DOHH2 (cell line): ENCODE data around the gene PTP4A2.

Source experiments
- H3F3A ChIP-seq: fragments of 200-600 bp; sonication (generic), shearing (Covaris generic); 2 replicates; pipeline ENCODE4 v1.6.0; 2016; ENCODE audit warnings: antibody characterized with exemption, mild to moderate bottlenecking; ENCODE audit not compliant: control insufficient read depth, insufficient read depth
- H3K27ac ChIP-seq: fragments of 200-600 bp; sonication (generic); 2 replicates; pipeline ENCODE4 v1.5.1; 2014; ENCODE audit warnings: low read depth, mild to moderate bottlenecking, low read length, moderate library complexity
- H3K27me3 ChIP-seq: fragments of 200-600 bp; sonication (generic); 2 replicates; pipeline ENCODE4 v1.6.1; 2014; ENCODE audit warnings: mild to moderate bottlenecking, low read length, mixed read lengths; ENCODE audit not compliant: control insufficient read depth
- H3K36me3 ChIP-seq: fragments of 200-600 bp; sonication (generic); 2 replicates; pipeline ENCODE4 v1.6.1; 2014; ENCODE audit warnings: mild to moderate bottlenecking, low read length, moderate library complexity, mixed read lengths; ENCODE audit not compliant: control insufficient read depth
- H3K4me1 ChIP-seq: fragments of 200-600 bp; sonication (generic); 2 replicates; pipeline ENCODE4 v1.6.1; 2014; ENCODE audit warnings: mild to moderate bottlenecking, low read length, mixed read lengths; ENCODE audit not compliant: control insufficient read depth
- H3K4me2 ChIP-seq: fragments of 200-600 bp; sonication (generic); 2 replicates; pipeline ENCODE4 v1.6.0; 2014; ENCODE audit warnings: mild to moderate bottlenecking, low read length, moderate library complexity
- H3K4me3 ChIP-seq: fragments of 200-600 bp; sonication (generic); 2 replicates; pipeline ENCODE4 v1.5.1; 2014; ENCODE audit warnings: mild to moderate bottlenecking, low read length, mixed read lengths
- H3K79me2 ChIP-seq: fragments of 200-600 bp; sonication (generic); 2 replicates; pipeline ENCODE4 v1.6.1; 2014; ENCODE audit warnings: mild to moderate bottlenecking, low read length, mixed read lengths; ENCODE audit not compliant: control insufficient read depth
- H3K9me2 ChIP-seq: fragments of 200-600 bp; sonication (generic); replicated peaks from 2 replicates; pipeline ENCODE4 v1.6.1; 2014; ENCODE audit warnings: mild to moderate bottlenecking, low read length, mixed read lengths; ENCODE audit not compliant: control insufficient read depth
- H3K9me3 ChIP-seq: fragments of 200-600 bp; sonication (generic); 2 replicates; pipeline ENCODE4 v1.6.1; 2014; ENCODE audit warnings: antibody characterized with exemption, low read length, mixed read lengths; ENCODE audit not compliant: control insufficient read depth, insufficient read depth
- H4K20me1 ChIP-seq: fragments of 200-600 bp; sonication (generic); 2 replicates; pipeline ENCODE4 v1.6.0; 2014; ENCODE audit warnings: low read depth, mild to moderate bottlenecking, antibody characterized with exemption, low read length, moderate library complexity; ENCODE audit not compliant: control insufficient read depth, insufficient read depth
- CTCF ChIP-seq: fragments of 200-600 bp; sonication (generic); IDR thresholded peaks from one replicate; pipeline ENCODE4 v1.5.1; 2014; ENCODE audit warnings: antibody characterized with exemption, mild to moderate bottlenecking, low read depth, low read length; ENCODE audit not compliant: poor library complexity, severe bottlenecking
- EZH2phosphoT487 ChIP-seq: fragments of 200-600 bp; sonication (generic); IDR thresholded peaks from 2 replicates; pipeline ENCODE4 v1.6.1; 2017; ENCODE audit warnings: borderline replicate concordance, mild to moderate bottlenecking, antibody characterized with exemption, low read length, moderate library complexity, mixed read lengths

Gene PTP4A2

DNA sequence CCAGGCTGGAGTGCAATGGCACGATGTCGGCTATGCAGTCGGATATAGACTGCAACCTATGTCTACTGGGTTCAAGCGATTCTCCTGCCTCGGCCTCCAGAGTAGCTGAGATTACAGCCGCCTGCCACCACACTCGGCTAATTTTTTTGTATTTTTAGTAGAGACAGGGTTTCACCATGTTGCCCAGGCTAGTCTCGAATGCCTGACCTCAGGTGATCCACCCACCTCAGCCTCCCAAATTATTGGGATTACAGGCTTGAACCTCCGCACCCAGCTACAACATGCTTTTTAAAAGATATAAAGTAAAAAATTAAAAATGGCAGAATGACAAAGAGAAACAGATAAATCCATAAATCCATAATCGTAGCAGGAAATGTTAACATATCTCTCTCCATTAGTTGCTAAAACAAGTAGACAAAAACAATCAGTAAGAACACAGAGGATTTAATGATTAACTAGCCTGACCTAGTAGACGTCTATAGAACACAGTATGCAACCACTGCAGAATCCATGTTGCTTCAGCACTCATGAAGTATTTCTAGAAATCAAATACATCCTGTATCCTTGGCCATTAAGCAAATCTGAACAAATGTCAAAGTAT is 62.4 kb downstream of the PTP4A2 start:
- Histone ChIP-seq H4K20me1 (no peaks in the 10 kb centered on the region), H3K27me3 (no peaks in the 10 kb centered on the region), H3K27ac (no peak overlapping the region), H3K36me3 (no peaks in the 10 kb centered on the region), H3K4me3 (no peak overlapping the region), H3K9me3 (no peaks in the 10 kb centered on the region), H3F3A (peaks cover 7% of the 10 kb centered on the region; the same call in 1 of the 2 replicates), H3K9me2 (no peaks in the 10 kb centered on the region), H3K4me1 (peaks cover 34% of the 10 kb centered on the region), H3K79me2 (no peaks in the 10 kb centered on the region), H3K4me2 (no peak overlapping the region)
- TF ChIP-seq EZH2phosphoT487: no peak

DNA sequence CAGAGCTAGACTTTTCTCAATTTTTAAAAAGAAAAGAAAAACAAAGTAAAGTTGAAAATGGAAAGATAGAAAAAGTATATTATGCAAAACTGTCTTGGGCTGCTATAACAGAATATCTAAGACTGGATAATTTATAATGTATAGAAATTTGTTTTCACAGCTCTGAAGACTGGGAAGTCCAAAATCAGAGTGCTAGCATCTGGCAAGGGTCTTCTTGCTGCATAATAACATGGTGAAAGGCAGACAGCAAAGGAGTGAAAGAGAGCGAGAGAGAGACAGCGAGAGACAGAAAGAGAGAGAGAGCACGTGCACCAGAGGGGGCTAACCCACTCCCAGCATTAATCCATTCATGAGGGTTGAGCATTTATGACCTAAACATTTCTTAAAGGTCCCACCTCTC is 63.2 kb downstream of the PTP4A2 start:
- H3F3A ChIP-seq: peaks cover 7% of the 10 kb centered on the region; the same call in 1 of the 2 replicates
- no peak overlapping the region for H3K27ac ChIP-seq
- H3K79me2 ChIP-seq: no peaks in the 10 kb centered on the region
- no peaks in the 10 kb centered on the region for H3K36me3 ChIP-seq
- H3K4me3 ChIP-seq: no peak overlapping the region
- no peaks in the 10 kb centered on the region for H3K9me2 ChIP-seq
- H3K4me2 ChIP-seq: no peak overlapping the region
- peaks cover 26% of the 10 kb centered on the region for H3K4me1 ChIP-seq
- TF ChIP-seq CTCF: no peak
- no peak for TF ChIP-seq EZH2phosphoT487
- no peaks in the 10 kb centered on the region for H3K9me3 ChIP-seq
- no peaks in the 10 kb centered on the region for H3K27me3 ChIP-seq
- H4K20me1 ChIP-seq: no peaks in the 10 kb centered on the region

DNA sequence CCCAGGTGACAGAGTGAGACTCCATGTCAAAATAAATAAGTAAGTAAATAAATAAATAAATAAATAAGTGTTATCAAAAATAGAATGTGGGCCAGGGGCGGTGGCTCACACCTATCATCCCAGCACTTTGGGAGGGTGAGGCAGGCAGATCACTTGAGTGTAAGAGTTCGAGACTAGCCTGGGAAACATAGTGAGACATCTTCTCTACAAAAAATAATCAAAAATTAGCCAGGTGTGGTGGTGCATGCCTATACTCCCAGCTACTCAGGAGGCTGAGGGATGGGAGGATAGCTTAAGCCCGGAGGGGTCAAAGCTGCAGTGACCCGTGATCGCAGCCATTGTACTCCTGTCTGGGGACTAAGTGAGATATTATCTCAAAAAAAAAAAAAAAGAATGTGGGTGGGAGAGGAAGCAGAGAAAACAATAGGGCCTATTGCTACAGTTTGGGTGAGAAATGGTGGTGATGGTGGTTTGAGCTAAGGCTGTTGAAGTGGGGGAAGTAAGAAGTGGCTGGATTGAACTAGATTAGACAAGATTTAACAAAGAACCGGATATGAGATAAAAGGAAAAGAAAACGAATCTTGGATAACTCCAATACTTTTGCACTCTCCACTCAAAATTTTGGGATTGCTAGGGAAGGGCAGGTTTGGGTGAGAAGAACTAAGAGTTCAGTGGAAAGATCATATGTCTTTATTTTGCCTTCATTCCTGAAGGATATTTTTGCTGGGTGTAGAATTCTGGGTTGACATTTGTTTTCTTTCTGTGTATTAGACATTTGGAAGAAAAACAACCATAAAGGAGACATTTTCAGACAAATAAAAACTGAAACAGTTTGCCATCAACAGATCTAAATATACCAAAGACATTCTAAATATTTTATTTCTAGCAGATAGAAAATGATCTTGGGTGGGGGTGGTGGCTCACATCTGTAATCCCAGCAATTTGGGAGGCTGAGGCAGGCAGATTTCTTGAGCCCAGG is 65.2 kb downstream of the PTP4A2 start:
- Histone ChIP-seq H3K9me2 (no peaks in the 10 kb centered on the region), H3K36me3 (no peaks in the 10 kb centered on the region), H3K27ac (no peak overlapping the region), H3K4me2 (no peak overlapping the region), H4K20me1 (no peaks in the 10 kb centered on the region), H3K79me2 (no peaks in the 10 kb centered on the region), H3K4me1 (peaks cover 14% of the 10 kb centered on the region), H3F3A (peaks cover 7% of the 10 kb centered on the region; the same call in 1 of the 2 replicates), H3K9me3 (no peaks in the 10 kb centered on the region), H3K4me3 (no peak overlapping the region), H3K27me3 (no peaks in the 10 kb centered on the region)
- TF ChIP-seq EZH2phosphoT487 (no peak), CTCF (no peak)

- Histone ChIP-seq H3K9me3 (no peaks in the 10 kb centered on the region), H3K9me2 (no peaks in the 10 kb centered on the region), H4K20me1 (no peaks in the 10 kb centered on the region), H3K27ac (no peak overlapping the region), H3K4me1 (peaks cover 11% of the 10 kb centered on the region), H3K4me2 (no peak overlapping the region), H3K79me2 (no peaks in the 10 kb centered on the region), H3K27me3 (no peaks in the 10 kb centered on the region), H3K36me3 (no peaks in the 10 kb centered on the region), H3F3A (peaks cover 7% of the 10 kb centered on the region; the same call in 1 of the 2 replicates), H3K4me3 (no peak overlapping the region)
- no peak for TF ChIP-seq CTCF
- TF ChIP-seq EZH2phosphoT487: no peak
Observed at GRCh38 chr1:31871703-31872102, 66.5 kb downstream of the PTP4A2 start.
